Neural crest cell (in vitro differentiated cells): ENCODE data around the gene ZBTB8A. TPM values are rescaled to one million over a fixed set of nuclear protein-coding genes. Genes with fewer than 3 reads are reported as not detected.
"Not testable (repeated sequence)": the region's sequence is repeated elsewhere in the genome, so short reads cannot be mapped to it uniquely, and the experiment has no call there.

ENCODE experiments used
- DNase-seq: peaks from one replicate; pipeline ENCODE4 v3.0.0; 2021; ENCODE audit warnings: low read depth, mixed read lengths, low spot score
- H3K27ac Mint-ChIP-seq: one replicate; pipeline ENCODE4 v1.8.0; 2021; ENCODE audit warnings: mild to moderate bottlenecking, mixed read lengths; ENCODE audit not compliant: unreplicated experiment
- H3K27me3 Mint-ChIP-seq: 2 replicates; pipeline ENCODE4 v1.8.0; 2021; ENCODE audit warnings: low read depth, mild to moderate bottlenecking, mixed read lengths
- H3K36me3 Mint-ChIP-seq: 2 replicates; pipeline ENCODE4 v1.8.0; 2021; ENCODE audit warnings: low read depth, mild to moderate bottlenecking, mixed read lengths
- H3K4me1 Mint-ChIP-seq: 2 replicates; pipeline ENCODE4 v1.8.0; 2021; ENCODE audit warnings: mixed read lengths
- H3K4me3 Mint-ChIP-seq: one replicate; pipeline ENCODE4 v1.8.0; 2021; ENCODE audit warnings: mild to moderate bottlenecking, mixed read lengths
- H3K9me3 Mint-ChIP-seq: 2 replicates; pipeline ENCODE4 v1.8.0; 2021; ENCODE audit warnings: mixed read lengths
- total RNA-seq: library from RNA; stranded (reverse); gene quantifications from 2 replicates; pipeline ENCODE4 v1.2.1, GENCODE V29; 2021
- TF ChIP-seq, protein P1 (sequence below): fragments of 200-600 bp; sonication (generic); conservative IDR thresholded peaks from 2 replicates; pipeline ENCODE4 v1.5.0; 2021; ENCODE audit warnings: antibody characterized with exemption, mild to moderate bottlenecking

Gene ZBTB8A
- total RNA-seq, 1 donor from 2014 or later, result 10.1 TPM

- DNase-seq, result no peak
- Mint-ChIP-seq H3K4me1 (peaks cover 21% of the 10 kb centered on the region), H3K27me3 (no peaks in the 10 kb centered on the region), H3K9me3 (no peaks in the 10 kb centered on the region), H3K4me3 (no peak overlapping the region), H3K27ac (no peak overlapping the region), H3K36me3 (peaks cover 8% of the 10 kb centered on the region)
- TF ChIP-seq, protein P1, sequence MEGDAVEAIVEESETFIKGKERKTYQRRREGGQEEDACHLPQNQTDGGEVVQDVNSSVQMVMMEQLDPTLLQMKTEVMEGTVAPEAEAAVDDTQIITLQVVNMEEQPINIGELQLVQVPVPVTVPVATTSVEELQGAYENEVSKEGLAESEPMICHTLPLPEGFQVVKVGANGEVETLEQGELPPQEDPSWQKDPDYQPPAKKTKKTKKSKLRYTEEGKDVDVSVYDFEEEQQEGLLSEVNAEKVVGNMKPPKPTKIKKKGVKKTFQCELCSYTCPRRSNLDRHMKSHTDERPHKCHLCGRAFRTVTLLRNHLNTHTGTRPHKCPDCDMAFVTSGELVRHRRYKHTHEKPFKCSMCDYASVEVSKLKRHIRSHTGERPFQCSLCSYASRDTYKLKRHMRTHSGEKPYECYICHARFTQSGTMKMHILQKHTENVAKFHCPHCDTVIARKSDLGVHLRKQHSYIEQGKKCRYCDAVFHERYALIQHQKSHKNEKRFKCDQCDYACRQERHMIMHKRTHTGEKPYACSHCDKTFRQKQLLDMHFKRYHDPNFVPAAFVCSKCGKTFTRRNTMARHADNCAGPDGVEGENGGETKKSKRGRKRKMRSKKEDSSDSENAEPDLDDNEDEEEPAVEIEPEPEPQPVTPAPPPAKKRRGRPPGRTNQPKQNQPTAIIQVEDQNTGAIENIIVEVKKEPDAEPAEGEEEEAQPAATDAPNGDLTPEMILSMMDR, result no peak
Measured at GRCh38 chr1:32632829-32633228, 93.6 kb downstream of the ZBTB8A start.

DNA sequence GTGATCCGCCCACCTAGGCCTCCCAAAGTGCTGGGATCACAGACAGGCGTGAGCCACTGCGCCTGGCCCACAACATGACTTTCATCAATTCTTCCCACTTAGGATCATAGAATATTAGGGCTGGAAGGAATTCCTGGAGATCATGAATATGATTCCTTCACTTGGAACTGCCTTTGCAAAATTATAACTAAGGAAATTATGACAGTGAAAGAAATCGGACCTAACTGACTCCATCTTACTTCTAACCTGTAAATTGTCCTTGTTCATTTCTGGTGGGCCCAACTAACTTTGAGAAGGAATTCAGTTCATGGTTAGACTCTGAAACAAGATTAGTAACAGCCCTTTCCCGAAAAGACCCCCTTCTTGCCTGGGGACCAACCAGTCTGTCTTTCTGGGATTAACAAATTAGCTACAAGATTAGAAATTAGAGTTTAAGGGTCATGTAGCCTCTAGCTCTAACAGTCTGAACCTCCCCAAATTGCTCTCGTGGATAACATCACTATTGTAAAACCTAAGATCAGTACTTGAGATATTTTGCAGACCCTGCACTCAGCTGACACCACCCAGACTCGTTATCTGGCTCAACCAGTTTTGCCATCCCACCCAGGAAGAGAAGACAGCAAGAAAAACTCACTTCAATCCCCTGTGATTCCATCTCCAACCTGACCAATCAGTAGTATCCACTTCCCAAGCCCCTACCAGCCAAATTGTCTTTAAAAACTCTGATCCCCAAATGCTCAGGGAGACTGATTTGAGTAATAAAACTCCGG is 96.5 kb downstream of the ZBTB8A start:
- Mint-ChIP-seq H3K27me3 (no peaks in the 10 kb centered on the region), H3K36me3 (peaks cover 8% of the 10 kb centered on the region), H3K9me3 (no peaks in the 10 kb centered on the region), H3K27ac (no peak overlapping the region), H3K4me1 (peaks cover 21% of the 10 kb centered on the region), H3K4me3 (no peak overlapping the region)
- TF ChIP-seq, protein P1, result no peak
- no peak for DNase-seq

DNA sequence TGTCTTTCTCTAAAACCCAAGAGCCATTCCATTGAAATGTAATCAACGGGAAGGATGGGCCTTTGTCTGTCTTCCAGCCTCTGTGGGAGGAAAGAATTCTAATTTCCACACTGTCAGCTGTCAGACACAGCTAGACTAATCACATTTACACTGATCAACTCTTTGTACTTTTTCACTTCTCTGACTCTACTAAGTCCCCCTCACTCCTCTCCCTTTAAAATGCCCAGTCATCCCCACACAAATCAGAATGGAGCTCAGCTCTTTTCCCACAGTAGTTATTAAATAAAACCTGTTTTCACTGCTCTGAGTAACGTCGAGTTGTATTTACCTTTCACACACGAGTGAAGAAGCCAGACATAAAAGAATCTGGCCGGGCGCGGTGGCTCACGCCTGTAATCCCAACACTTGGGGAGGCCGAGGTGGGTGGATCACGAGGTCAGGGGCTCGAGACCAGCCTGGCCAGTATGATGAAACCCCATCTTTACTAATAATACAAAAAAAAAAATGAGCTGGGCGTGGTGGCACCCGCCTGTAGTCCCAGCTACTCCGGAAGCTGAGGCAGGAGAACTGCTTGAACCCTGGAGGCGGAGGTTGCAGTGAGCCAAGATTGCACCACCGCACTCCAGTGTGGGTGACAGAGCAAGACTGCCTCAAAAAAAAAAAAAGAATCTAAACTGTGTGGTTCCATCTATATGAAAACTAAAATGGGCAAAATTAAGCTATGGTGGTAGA is 97.9 kb downstream of the ZBTB8A start:
- peaks cover 8% of the 10 kb centered on the region for H3K36me3 Mint-ChIP-seq
- H3K4me1 Mint-ChIP-seq, result peaks cover 24% of the 10 kb centered on the region
- H3K4me3 Mint-ChIP-seq, result peak overlapping the region; percentile 29

GRCh38 chr1:32639489-32640075 is 100.4 kb downstream of the ZBTB8A start:
- Mint-ChIP-seq H3K4me1 (peaks cover 29% of the 10 kb centered on the region), H3K4me3 (no peak overlapping the region), H3K9me3 (no peaks in the 10 kb centered on the region), H3K27me3 (no peaks in the 10 kb centered on the region), H3K36me3 (peaks cover 8% of the 10 kb centered on the region), H3K27ac (no peak overlapping the region)
- TF ChIP-seq, protein P1, result no peak
- DNase-seq, result no peak

More for the DNA sequence above, 97.9 kb downstream of the ZBTB8A start:
- no peak for DNase-seq
- TF ChIP-seq, protein P1, result no peak
- no peaks in the 10 kb centered on the region for H3K9me3 Mint-ChIP-seq
- H3K27ac Mint-ChIP-seq, result peak overlapping the region; percentile 91
- no peaks in the 10 kb centered on the region for H3K27me3 Mint-ChIP-seq

GRCh38 chr1:32642292-32642827 is 103.1 kb downstream of the ZBTB8A start:
- H3K27ac Mint-ChIP-seq, DNase-seq, H3K4me3 Mint-ChIP-seq, H3K9me3 Mint-ChIP-seq, H3K27me3 Mint-ChIP-seq, H3K36me3 Mint-ChIP-seq: not testable (repeated sequence)
- H3K4me1 Mint-ChIP-seq, result peaks cover 11% of the 10 kb centered on the region
